ENCODE results near the gene DRG2.

The DRG2 gene

DNA sequence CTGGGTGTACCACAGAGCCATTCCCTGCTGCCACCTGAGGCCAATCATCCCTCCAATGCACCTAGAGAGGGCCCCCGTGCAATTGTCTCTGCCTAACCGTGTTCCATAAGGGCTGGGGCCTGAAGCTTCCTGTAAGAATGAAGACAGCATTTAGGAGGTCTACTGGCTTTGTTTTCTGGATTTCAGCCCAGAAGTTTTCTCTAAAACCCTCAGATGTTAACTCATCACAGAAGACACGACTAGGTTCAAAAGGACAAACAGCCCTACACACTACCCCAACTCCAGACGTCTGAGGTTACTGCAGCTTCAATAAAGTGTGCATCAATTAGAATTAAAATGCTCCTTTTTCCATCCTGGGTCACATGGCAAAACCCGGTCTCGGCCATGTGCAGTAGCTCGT is 10.8 kb upstream of the DRG2 start:
- DNase-seq, result no peak

DNA sequence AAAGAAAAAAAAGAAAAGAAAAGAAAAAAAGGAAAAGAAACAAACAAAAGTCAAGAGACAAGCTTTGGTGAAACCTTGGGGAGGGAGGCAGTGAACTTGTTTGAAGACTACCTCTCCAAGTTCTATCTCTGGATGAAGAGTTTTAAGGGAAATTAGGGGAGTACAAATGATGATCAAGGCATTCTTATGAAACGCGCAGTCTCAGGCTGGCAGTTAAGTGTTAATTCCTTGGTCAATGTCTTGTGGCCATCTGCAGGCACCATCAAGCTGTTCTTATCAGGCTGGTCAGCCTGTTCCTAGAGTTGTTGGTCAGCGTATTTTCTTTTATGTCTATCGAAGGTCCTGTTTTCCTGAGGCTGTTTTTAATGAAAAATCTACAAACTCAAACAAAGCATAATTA is 8.2 kb upstream of the DRG2 start:
- no peak for DNase-seq

DNA sequence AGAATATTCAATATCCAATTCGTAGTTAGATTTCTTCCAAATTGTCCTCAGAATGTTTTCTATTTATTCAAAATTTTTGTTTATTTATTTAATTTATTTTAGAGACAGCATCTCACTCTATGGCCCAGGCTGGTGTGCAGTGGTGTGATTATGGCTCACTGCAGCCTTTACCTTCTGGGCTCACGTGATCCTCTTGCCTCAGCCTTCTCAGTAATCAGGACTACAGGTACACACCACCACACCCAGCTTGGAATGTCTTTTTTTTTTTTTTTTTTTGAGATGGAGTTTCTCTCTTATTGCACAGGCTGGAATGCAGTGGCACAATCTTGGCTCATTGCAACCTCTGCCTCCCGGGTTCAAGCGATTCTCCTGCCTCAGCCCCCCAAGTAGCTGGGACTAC is 3.5 kb upstream of the DRG2 start:
- no peak for DNase-seq

DNA sequence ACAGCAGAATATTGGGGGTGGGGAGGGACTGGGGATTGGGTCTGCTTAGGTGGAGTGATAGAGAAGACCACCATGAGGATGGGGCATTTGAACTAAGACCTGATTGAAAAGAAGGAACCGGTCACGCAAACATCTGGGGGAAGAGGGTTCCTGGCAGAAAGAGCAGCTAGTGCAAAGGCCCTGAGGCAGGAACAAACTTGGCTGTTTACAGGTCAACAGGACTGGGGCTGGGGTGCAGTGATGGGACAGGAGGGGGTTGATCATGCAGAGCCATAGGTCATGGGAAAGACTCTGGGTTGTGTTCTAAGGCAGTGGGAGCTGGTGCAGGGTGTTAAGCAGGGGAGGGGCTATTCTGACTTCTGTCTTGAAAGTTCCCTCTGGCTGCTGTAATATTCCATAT is 1.9 kb downstream of the DRG2 start:
- DNase-seq, result no peak

DNA sequence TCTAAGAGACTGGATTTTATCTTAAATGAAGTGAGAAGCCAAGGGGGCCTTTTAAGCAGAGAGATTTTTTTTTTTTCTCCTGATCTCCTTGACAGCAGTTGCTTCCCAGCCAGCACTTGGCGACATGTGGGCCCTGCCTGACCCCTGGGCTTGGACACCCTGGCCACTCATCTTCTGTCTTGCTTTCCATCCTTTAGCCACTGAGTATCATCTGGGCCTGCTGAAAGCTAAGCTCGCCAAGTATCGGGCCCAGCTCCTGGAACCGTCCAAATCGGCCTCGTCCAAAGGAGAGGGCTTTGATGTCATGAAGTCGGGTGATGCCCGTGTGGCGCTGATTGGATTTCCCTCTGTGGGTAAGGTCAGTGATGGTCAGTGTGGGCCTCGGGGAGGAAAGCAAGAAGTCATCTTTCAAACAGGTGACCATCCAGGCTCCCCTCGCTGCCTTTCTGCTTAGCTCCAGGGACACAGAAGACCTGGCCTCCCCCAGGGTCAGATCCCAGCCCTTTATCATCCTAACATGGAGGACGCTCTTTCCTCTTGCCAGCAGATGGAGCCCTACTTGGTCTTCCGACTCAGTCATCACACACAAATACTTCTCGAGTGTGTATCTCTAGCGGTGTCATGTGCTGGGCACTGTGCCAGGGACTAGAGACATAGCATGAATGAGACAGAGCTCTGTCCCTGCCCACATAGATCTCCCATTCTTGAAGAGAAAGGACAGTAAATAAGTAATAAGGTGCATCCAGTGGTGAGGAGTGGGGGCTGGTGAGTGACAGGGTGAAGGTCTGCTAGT is 6.1 kb downstream of the DRG2 start:
- DNase-seq, result peak; percentile 2

DNA sequence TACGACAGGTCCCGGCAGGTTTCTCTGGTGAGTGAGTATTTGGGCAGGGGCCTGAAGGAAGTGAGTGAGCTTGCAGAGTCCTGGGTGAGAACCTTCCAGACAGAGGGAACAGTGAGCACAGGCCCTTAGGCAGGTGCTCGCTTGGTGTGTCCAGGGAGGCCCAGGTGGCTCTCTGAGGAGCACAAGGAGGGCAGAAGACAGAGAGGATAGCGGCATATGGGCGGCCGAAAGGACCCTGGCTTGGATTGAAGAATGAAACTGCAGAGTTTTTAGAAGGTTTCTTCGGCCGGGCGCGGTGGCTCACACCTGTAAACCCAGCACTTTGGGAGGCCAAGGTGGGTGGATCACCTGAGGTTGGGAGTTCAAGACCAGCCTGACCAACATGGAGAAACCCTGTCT is 6.7 kb downstream of the DRG2 start:
- DNase-seq, result no peak

DNA sequence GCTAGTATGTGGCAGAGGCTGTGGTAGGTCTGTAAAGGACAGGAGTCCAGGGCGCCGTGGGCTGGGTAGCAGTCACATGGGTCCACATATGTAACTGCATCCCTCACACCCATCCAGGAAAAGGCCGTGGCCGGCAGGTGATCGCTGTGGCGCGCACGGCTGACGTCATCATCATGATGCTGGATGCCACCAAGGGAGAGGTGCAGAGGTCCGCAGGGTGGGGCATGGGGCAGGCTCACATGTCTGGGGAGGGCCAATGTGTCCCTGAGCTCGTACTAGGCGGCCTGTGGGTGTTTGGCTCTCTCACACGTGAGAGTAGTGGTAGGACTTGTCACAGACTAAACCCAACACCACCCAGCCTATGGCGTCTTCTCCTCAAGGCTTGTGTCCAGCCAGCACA is 11.8 kb downstream of the DRG2 start:
- no peak for DNase-seq

DNA sequence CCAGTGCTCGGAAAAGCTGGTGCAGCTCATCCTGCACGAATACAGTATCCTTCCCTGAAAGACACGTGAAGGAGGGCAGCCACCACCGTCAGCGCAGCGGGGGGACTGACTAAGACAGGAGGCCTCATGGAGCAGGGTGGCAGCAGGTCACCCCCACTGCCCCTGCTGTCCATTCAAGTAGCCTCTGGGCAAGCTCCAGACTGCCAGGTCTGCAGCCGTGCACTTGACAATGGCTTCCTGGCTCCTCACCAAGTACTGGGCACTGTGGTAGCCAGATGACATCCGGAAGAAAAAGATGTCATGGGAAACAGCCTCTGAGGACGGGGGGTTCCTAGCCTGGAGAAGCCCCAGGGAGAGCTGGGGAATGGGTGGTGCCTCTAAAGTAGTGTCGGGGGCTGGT is 12.9 kb downstream of the DRG2 start:
- no peak for DNase-seq

DNA sequence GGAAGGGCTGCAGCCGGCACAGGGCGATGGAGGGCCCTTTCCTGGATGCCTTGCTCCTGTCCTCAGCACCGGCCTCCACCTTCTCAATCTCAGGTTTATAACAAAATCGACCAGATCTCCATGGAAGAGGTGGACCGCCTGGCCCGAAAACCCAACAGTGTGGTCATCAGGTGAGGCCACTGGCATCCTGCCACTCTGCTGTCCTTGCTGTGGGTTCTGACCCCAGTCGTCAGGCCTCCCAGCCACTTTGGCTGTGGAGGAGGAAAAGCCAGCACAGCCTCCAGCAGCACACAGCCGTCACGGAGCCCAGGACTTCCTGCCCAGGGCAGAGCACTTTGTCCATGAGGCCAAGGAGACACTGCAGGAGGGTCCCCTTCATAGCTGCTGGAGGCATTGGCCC is 14.1 kb downstream of the DRG2 start:
- no peak for DNase-seq

DNA sequence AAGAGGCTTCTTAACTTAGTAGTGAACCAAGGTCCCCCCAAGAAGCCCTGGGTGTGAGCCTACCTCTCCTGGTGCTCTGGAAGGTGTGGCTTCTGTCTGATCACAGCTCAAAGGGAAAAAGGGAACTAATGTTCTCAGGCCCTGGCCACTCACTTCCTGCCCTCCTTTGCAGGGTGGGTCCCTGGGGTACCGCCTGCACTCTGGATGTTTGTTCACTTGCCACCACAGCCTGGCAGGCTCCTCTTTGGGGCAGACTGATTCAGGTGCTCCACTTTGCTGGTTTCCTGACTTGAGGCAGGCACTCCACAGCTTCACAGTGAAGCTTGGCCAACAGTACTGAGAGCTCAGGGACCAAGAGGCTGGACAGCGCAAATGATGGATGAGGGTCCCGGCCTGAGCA is 14.9 kb downstream of the DRG2 start:
- DNase-seq, result no peak

DNA sequence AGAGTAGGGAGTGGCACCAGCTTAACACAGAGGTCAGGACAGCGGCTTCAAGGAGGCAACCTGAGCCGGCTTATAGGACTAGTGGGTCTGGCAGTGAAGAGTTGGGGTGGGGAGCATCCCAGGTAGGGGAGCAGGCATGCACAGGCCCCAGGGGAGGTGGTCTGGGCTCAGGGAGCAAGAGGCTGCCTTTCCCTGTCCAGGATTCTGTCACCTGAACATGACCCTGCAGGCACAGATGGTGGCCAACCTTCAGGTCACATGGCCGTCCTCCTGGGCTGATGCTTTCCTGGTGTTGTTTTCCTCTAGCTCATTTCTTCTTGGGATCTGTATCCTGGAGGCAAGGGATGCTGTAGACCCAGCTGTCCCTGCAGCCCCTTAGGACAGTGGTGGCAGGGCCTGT is 17.3 kb downstream of the DRG2 start:
- DNase-seq, result no peak

DNA sequence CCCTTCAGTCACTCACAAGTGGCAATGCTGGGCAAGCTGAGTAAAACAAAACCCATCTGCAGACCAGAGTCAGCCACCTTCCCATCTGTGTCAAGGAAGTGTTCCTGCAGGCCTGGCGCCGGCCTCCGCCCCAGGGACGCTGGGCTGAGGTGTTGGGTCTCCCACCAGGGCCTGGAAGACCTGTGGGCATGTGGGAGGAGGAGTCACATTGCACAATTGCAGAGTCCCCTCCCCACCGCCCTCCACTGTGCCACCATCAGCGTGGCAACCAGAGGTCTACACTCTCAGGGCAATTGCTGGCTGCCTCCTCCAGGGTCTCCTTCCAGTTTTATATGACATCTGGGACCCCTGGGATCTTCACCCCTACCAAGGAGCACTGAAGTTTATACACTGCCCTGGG is 17.8 kb downstream of the DRG2 start:
- DNase-seq, result no peak

DNA sequence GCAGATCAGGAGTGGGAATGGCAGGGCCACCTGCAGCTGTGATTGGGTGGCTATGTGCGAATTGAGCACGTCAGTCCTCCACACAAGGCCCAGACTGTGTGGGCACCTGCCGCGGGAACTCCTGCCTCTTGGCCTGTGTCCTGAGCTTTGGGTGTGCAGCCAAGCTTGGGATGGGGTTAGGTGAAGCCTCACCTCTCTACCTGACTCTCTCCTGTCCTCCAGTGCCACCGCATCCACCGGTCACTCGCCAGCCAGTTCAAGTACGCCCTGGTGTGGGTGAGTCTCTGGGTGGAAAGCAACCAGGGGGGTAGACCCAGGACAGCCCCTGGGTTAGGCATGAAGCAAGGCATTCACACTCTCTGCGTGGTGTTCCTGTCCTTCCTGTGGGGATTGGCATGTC is 18.5 kb downstream of the DRG2 start:
- no peak for DNase-seq

DNA sequence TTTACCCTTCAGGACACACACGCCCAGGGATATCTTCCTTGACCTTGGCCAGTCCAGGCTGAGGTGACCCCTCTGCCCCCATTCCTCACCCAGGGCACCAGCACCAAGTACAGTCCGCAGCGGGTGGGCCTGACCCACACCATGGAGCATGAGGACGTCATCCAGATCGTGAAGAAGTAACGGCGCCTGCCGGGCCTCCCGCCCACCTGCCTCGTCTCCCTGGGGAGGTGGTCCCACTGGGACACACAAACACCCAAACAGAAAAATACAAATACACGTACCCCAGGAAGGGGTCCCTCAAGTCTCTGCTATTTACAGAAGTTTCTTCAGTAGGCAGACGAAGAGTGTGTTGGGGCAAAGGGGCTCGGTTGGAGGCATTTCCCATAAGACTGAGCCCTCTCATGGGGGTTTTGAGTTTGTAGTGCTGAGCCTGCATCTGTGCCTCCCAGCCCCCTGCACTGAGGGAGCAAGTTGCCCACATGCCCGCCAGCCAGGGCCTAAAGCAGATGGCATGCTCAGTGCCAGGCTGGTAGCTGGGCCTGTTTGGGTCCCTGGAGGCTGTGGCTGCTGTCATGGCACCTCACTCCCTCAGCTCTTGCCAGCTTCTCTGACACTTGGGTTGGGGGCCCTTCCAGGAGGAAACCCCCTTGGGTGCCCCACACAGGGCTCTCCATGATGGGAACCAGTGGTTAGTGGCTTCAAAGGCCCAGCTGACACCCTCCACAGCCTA is 19.5 kb downstream of the DRG2 start:
- no peak for DNase-seq

DNA sequence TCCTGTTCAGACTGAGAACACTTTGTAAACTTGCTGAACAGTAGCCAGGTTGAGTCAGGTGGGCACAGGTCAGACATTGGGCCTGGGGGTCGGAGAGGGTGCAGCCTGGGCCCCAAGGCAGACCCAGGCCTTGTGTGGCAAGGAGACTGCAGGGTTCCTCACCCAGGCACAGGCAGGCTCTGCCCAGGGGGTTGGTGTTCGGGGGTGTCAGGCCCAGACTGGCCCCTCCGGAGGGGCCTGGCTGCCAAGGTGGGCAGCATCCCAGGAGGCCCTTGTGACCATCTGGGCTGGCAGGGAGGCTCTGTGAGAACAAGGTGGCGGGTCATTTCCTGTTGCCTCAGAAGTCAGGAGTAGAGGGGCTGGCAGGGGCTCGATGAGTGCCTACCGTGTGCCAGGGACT is 20.2 kb downstream of the DRG2 start:
- no peak for DNase-seq

DNA sequence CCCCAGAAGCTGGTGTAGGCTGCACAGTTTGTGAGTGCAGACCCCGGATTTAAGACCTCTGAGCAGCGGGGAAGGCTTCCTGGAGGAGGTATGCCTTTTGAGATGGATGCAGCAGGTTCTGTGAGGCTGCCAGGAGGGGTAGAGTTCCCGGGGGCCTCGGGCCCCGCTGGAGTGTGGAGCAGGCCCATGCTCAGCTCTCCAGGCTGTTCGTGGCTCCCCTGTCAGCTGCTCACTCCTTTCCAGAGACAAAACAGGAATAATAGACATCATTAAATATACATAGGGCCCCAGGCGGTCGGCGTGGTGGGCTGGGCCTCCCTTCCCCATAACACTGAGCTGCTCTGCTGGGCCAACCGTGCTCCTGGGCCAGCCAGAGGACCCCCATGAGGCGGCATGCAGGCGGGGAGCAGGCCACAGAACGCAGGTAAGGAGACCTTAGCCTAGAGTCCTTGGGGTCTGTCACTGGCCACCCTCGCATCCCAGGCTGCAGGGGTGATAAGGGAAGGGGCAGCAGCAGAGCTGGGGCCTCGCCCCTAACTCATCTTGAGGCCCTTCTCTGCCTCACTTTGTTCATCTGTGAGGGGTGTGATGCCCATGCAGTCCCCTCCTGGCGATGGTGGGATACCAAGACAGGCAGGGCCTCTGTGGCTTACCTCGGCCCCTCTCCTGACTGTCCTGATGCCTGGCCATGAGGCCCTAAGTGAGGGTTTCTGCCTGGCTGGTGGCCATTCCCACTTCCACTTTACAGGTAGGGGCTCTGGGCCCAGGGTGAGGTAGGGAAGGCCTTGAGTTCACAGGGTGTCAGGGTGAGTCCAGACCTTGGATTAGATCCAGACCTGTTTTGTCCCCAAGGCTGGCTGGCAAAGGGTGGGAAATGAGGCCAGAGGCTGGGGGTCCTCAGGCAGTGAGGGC is 20.9 kb downstream of the DRG2 start, which contains the start of gene MYO15A:
MYO15A (plus strand) TSS at position 356 of the 912 bp plus-strand sequence. CDS start 10,045 bp downstream, outside the sequence.
- no peak for DNase-seq

DNA sequence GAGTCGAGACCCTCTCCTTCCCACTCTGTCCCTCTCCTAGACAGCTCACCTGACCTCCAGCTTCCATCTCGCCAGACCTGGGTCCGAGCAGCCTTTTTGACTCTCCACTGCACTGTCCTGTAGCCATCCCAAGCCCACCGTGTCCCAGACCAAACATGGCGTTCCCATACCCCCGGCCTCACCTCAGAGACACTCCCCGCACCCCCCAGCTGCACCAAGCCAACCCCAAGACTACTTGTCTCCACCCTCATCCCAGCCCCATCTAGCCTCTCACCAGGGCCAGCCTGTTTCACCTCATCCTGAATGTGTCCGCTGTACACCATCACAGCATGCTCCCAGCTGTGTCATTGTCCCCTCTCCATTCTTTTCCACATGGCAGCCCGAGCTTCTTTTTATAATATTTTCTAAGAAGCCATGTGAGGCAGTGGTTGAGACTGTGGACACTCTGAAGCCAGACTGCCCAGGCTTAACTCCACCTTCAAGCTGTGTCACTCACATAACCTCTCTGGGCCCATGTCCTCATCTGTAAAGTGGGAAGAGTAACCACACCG is 22.3 kb downstream of the DRG2 start:
- DNase-seq, result no peak

DNA sequence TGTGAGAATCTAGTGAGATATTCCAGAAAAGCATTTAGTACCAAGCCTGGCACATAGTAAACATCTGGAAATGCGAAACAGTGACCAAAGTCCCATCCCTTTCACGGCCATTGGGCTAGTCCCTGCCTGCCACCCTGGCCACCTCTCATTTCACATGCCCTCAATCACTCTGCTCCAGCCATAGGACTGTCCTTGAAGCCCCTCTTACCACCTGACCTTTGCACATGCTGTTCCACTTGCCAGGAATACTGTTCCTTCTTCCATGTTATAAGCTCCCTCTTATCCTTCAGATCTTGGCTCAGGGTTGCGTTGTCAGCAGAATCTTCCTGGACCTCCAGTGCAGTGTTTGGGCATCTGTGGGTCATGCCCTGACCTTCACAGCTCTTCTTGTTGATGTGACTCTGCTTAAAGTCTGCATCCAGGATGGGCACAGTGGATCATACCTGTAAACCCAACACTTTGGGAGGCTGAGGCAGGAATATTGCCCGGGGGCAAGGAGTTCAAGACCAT is 22.9 kb downstream of the DRG2 start:
- no peak for DNase-seq

DNA sequence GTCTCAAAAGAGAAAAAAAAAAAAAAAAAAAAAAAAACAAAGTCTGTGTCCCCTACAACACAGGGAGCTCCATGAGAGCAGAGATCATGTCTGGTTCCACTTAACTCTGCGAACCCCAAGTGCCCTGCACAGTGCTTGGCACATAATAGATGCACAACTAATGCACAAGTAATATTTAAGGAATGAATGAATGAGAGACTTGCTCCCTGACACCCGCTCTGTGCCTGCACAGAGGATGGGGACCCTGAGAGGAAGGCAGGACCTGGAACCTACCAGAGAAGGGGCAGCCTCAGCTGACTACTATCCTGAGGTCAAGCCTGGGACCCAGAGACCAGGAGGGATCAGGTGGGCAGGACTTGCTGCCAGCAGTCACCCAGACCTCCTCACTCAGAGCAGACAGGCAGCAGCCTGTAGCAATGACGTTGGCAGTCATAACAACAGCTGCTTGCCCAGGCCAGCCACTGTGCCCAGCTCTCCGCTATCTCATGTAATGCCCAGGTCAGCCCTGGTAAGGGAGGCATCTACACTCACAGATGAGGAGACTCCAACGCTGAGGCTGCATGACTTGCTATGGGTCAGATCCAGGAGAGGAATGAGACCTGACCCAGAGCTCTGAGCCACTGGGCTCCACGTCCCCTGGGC is 23.7 kb downstream of the DRG2 start:
- no peak for DNase-seq

DNA sequence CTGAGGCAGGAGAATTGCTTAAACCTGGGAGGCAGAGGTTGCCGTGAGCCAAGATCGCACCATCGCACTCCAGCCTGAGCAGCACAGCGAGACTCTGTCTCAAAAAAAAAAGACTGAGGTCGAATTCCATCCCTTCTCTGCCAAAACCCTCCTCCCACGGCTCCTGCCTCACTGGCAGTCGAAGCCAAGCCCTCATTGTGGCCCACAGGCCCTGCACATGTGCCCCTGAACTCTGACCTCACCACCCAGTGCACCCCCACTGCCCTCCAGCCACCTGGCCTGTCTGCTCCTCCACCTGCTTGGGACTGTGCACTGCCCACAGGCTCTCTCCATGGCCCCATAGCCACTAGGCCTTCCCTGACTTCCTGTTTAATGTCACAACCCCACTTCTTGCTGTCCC is 27.8 kb downstream of the DRG2 start:
- DNase-seq, result no peak

DNA sequence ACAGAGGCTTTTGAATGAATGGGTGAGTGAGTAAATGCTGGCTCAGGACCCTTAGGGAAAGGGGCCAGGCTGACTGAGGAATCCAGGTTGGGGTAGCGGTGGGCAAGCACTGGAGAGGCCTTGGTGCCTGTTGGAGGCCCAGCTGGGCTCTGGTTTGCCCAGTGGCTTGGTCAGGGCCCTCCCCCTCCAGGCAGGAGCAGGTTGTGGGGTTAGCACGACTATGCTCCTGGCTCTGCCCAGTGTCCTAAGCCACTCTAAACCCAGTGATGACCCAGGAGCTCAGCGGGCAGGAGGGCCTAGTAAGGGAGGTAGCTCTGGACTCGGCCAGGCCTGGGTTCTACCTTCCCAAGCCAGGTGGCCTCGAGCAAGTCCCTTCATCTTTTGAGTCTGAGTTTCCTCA is 28.3 kb downstream of the DRG2 start:
- no peak for DNase-seq

DNA sequence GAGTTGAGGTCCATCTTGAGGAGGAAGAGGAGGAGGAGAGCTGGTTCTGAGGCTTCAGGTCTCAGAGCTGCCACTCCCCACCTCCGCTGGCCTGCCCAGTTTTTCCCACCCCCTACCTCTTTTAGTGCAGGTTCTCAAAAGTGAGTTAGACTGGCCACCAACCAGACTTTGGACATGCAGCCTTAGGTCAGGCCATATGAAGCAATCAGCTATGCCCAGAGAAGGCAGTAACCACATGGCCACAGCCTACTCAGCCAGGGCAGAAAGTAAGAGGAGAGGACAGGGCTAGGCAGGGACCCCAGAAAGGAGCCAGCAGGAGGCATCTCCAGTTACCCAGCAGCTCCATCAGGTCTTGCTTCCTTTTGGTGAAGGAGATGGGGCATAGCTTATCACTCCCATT is 29.8 kb downstream of the DRG2 start:
- no peak for DNase-seq

Measured in amniotic stem cell (primary cell).